ENCODE results near the gene BAAT. TPM values are rescaled to one million over a fixed set of nuclear protein-coding genes. Genes with fewer than 3 reads are reported as not detected.
A peak's percentile ranks its signal among the peaks of the same experiment; 100 is the strongest.

The BAAT gene
- total and polyA plus RNA-seq, 2 of the 13 experiments (the other 11 are each of a cell fraction or from before 2014, with no cell fraction given), result 0.71 to 7.9 TPM

DNA sequence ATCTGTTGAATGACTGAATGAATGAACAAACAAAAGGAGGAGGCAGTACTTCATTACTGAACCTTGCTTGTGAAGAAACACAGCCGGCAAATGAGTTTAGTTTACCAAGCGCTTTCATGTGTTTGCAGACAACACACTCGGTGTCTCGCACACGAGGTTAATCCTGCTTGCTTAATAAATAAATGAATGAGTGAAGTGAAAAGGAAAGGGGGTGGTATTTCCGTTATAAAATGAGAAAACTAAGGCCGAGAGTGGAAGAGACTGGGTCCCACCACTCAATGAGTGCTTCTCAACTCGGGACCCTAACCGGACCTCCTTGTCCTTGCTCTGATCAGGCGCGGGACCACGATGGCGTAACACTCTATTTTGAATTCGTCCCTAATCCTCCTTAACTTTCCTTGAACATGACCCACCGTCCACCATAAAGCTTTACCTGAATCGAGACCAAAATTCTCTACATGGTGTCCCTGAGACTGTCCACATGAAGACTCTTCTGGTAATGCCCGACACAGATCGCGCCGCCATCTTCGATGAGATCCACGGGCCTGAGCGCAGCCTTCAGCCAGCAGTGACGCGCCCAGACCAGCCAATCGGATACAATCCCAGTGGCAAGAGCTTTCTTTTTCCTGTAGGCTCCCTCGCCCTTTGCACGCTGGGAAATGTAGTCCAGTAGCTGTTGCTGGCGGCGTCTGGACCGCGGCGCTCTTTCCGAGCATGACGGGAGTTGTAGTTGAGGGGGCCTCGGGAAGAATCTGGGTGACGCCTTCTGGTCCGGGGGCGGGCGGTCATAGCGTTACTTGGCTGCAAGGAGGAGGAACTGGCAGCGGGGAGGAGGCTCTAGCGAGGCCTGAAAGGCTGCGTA, 13.5 kb upstream of the BAAT start, which contains the start of the genes MRPL50 and ZNF189:
MRPL50 (minus strand) TSS at position 551 of the 862 bp plus-strand sequence; CDS start at position 525, 26 bp downstream.
ZNF189 (plus strand) TSS at position 784 of the 862 bp plus-strand sequence. CDS start 306 bp downstream, outside the sequence.
- BruUV-seq (replicated peaks), result TSS peak; percentile 74
- DNase-seq (ENCODE audit: low spot score) (peak; percentile 100), FAIRE-seq (peak; percentile 82), ATAC-seq (peak; percentile 99)
- peak within 1 kb of the TSS; percentile 85 for H3K27ac ChIP-seq (ENCODE audit: extremely low read length, insufficient read depth, low read length)
- peaks cover 13% of the 10 kb centered on the region for H3K9me3 ChIP-seq (ENCODE audit: low read length)
- H3K4me1 ChIP-seq (ENCODE audit: insufficient read depth, low read length), result peaks cover 74% of the 10 kb centered on the region
- peak within 1 kb of the TSS; percentile 47 for H2AFZ ChIP-seq (ENCODE audit: low read length)
- POLR2A ChIA-PET, result interaction anchor here (0.6 to 2.6 kb wide), 33 partner anchors 9 to 370 kb away, joined by 3 to 54 read pairs (median 7); partner anchors contain the start of genes ALDOB, BAAT, PLPPR1 and RNF20
- under 1% methylated on average over 43 of the region's 44 CpGs for whole genome bisulfite sequencing (ENCODE audit: low lambda C conversion rate)
- in situ Hi-C loops (cut with HindIII; ENCODE audit: extremely low pct_ligation_motif_present, low pct_unique_long_range_greater_than_20kb), result loop anchor here (5.0 to 10.0 kb wide), 3 partner anchors 59 to 283 kb away; partner anchors contain the start of gene RNF20
- peaks cover 6 to 46% of the 10 kb centered on the region in 2 experiments for H3K36me3 ChIP-seq (replicated peaks in 1 of 2; ENCODE audit: control insufficient read depth in 1 of 2, insufficient read depth in 2 of 2, low read length in 2 of 2)
- peak within 1 kb of the TSS; percentile 89 for H3K9ac ChIP-seq (ENCODE audit: insufficient read depth, low read depth, low read length)
- H3K4me2 ChIP-seq (ENCODE audit: low read depth, low read length), result peak within 1 kb of the TSS; percentile 94
- no peaks in the 10 kb centered on the region; a peak in 1 of 5 replicates for H3K27me3 ChIP-seq (ENCODE audit: control insufficient read depth in 1 of 2, insufficient read depth in 2 of 2, low read length in 2 of 2)
- 0 out of 2 replicates have a peak, but pooled peaks cover 7% of the 10 kb centered on the region for H4K20me1 ChIP-seq (ENCODE audit: insufficient read depth, low read length)
- intact Hi-C loops (cut with micrococcal nuclease; ENCODE audit: unreplicated experiment), result loop anchor here (1.0 to 5.0 kb wide), 5 partner anchors 23 to 134 kb away; partner anchors contain the start of gene RNF20
- CTCF ChIA-PET (ENCODE audit: low intra/inter-chr PET ratio, low total read pairs), result no interaction called here
- H3K79me2 ChIP-seq (ENCODE audit: insufficient read depth, low read length), result peaks cover 96% of the 10 kb centered on the region
- H3K4me3 ChIP-seq (replicated peaks in 1 of 3; ENCODE audit: insufficient read depth in 1 of 3, low read depth in 2 of 3, low read length in 3 of 3), result peak within 1 kb of the TSS; percentile 82 to 90 (median 86)
- TF ChIP-seq ASH2L (IDR thresholded peaks at IDR 0.05; ENCODE audit: insufficient read length, low read depth, low read length), result peak; percentile 98
- TF ChIP-seq, protein P1, sequence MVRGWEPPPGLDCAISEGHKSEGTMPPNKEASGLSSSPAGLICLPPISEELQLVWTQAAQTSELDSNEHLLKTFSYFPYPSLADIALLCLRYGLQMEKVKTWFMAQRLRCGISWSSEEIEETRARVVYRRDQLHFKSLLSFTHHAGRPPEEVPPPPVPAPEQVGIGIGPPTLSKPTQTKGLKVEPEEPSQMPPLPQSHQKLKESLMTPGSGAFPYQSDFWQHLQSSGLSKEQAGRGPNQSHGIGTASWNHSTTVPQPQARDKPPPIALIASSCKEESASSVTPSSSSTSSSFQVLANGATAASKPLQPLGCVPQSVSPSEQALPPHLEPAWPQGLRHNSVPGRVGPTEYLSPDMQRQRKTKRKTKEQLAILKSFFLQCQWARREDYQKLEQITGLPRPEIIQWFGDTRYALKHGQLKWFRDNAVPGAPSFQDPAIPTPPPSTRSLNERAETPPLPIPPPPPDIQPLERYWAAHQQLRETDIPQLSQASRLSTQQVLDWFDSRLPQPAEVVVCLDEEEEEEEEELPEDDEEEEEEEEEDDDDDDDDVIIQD (CRISPR knock-in tag; IDR thresholded peaks at IDR 0.05; ENCODE audit: low read depth), result peak; percentile 89
- TF ChIP-seq KAT7 (CRISPR knock-in tag; IDR thresholded peaks at IDR 0.05; ENCODE audit: borderline replicate concordance), result peak; percentile 75; the same call in 1 of the 2 replicates
- peak; percentile 73; the same call in 1 of the 2 replicates for TF ChIP-seq ZNF616 (CRISPR knock-in tag; IDR thresholded peaks at IDR 0.05; ENCODE audit: low read depth)
- peak; percentile 68 for TF ChIP-seq ZSCAN21 (CRISPR knock-in tag; IDR thresholded peaks at IDR 0.05; ENCODE audit: borderline replicate concordance)
- peak; percentile 92 for TF ChIP-seq BORCS8-MEF2B (CRISPR knock-in tag; IDR thresholded peaks at IDR 0.05)
- TF ChIP-seq HOXA3 (CRISPR knock-in tag; IDR thresholded peaks at IDR 0.05), result peak; percentile 95
- TF ChIP-seq, protein P2, sequence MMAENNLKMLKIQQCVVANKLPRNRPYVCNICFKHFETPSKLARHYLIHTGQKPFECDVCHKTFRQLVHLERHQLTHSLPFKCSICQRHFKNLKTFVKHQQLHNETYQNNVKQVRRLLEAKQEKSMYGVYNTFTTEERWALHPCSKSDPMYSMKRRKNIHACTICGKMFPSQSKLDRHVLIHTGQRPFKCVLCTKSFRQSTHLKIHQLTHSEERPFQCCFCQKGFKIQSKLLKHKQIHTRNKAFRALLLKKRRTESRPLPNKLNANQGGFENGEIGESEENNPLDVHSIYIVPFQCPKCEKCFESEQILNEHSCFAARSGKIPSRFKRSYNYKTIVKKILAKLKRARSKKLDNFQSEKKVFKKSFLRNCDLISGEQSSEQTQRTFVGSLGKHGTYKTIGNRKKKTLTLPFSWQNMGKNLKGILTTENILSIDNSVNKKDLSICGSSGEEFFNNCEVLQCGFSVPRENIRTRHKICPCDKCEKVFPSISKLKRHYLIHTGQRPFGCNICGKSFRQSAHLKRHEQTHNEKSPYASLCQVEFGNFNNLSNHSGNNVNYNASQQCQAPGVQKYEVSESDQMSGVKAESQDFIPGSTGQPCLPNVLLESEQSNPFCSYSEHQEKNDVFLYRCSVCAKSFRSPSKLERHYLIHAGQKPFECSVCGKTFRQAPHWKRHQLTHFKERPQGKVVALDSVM (CRISPR knock-in tag; IDR thresholded peaks at IDR 0.05), result peak; percentile 39; the same call in 1 of the 2 replicates
- TF ChIP-seq ZKSCAN5 (CRISPR knock-in tag; IDR thresholded peaks at IDR 0.05), result peak; percentile 38; the same call in 1 of the 2 replicates
- peak; percentile 32 for TF ChIP-seq JARID2 (CRISPR knock-in tag; IDR thresholded peaks at IDR 0.05; ENCODE audit: insufficient replicate concordance)
- peak; percentile 90 for TF ChIP-seq ZNF501 (CRISPR knock-in tag; IDR thresholded peaks at IDR 0.05)
- TF ChIP-seq MAFF (IDR thresholded peaks at IDR 0.05; ENCODE audit: low read depth, low read length), result no peak
- TF ChIP-seq PRMT3 (CRISPR knock-in tag; IDR thresholded peaks at IDR 0.05; ENCODE audit: borderline replicate concordance, low read depth), result peak; percentile 88; the same call in 1 of the 2 replicates
- TF ChIP-seq RFXAP (CRISPR knock-in tag; IDR thresholded peaks at IDR 0.05; ENCODE audit: borderline replicate concordance), result peak; percentile 97
- TF ChIP-seq RBFOX2 (IDR thresholded peaks at IDR 0.05; ENCODE audit: low read depth, low read length), result peak; percentile 84
- TF ChIP-seq ZNF205 (CRISPR knock-in tag; IDR thresholded peaks at IDR 0.05), result peak; percentile 47; the same call in 1 of the 2 replicates
- peak; percentile 67 for TF ChIP-seq MED1 (CRISPR knock-in tag; IDR thresholded peaks at IDR 0.05)
- peak; percentile 82; the same call in 1 of the 2 replicates for TF ChIP-seq ZNF354B (CRISPR knock-in tag; IDR thresholded peaks at IDR 0.05)
- TF ChIP-seq ZNF274 (CRISPR knock-in tag; IDR thresholded peaks at IDR 0.05), result no peak
- TF ChIP-seq PPARG (CRISPR knock-in tag; conservative IDR thresholded peaks at IDR 0.05), result peak; percentile 70
- peak; percentile 93 for TF ChIP-seq DMAP1 (CRISPR knock-in tag; IDR thresholded peaks at IDR 0.05)

All from HepG2 (cell line).